ENCODE results near the gene RSU1.
A peak's percentile ranks its signal among the peaks of the same experiment; 100 is the strongest.

- TF ChIP-seq ZBED1 (IDR thresholded peaks at IDR 0.05; ENCODE audit: borderline replicate concordance), result no peak
- TF ChIP-seq EZH2 (IDR thresholded peaks at IDR 0.05; ENCODE audit: borderline replicate concordance, control insufficient read depth, low read depth, low read length), result no peak
- no peak for TF ChIP-seq FOS (IDR thresholded peaks at IDR 0.05; ENCODE audit: borderline replicate concordance, extremely low read depth, insufficient read length)
- no peak for TF ChIP-seq CTCF (IDR thresholded peaks at IDR 0.05 in 2 of 3, conservative IDR thresholded peaks at IDR 0.05 in 1 of 3; ENCODE audit: control insufficient read depth in 2 of 3, extremely low read depth in 1 of 3, insufficient read depth in 1 of 3, low read depth in 3 of 3, low read length in 3 of 3)
- peak; percentile 66; the same call in 1 of the 2 replicates for TF ChIP-seq MAX (IDR thresholded peaks at IDR 0.05; ENCODE audit: low read depth, low read length)
- no peak for TF ChIP-seq TBL1XR1 (IDR thresholded peaks at IDR 0.05; ENCODE audit: low read depth, low read length)
- TF ChIP-seq CREM (IDR thresholded peaks at IDR 0.05; ENCODE audit: low read depth), result peak; percentile 43; the same call in 1 of the 2 replicates
- TF ChIP-seq ZBTB11 (CRISPR knock-in tag; IDR thresholded peaks at IDR 0.05), result no peak
- no peak for TF ChIP-seq JUND (IDR thresholded peaks at IDR 0.05; ENCODE audit: low read depth, low read length)
- no peak for TF ChIP-seq RCOR1 (conservative IDR thresholded peaks at IDR 0.05; ENCODE audit: low read depth, low read length)
- peak; percentile 60; the same call in 1 of the 2 replicates for TF ChIP-seq NFYB (IDR thresholded peaks at IDR 0.05; ENCODE audit: insufficient read depth, low read depth, low read length)
- TF ChIP-seq CBX3 (IDR thresholded peaks at IDR 0.05; ENCODE audit: borderline replicate concordance, low read depth), result no peak
These were observed at the start of gene RSU1 for GRCh38 chr10:16817125-16818019.
